M059J (cell line): ENCODE data around the gene CALHM1. TPM values are rescaled to one million over a fixed set of nuclear protein-coding genes. Genes with fewer than 3 reads are reported as not detected.
"Not testable (repeated sequence)": the region's sequence is repeated elsewhere in the genome, so short reads cannot be mapped to it uniquely, and the experiment has no call there.

Source experiments
- DNase-seq: peaks from one replicate; pipeline ENCODE4 v3.0.0-alpha.2; 2012; ENCODE audit warnings: low read depth
- total RNA-seq: library from RNA; depleted of rRNA; stranded (reverse); fragments of >200 nt; shearing (Covaris generic); gene quantifications from 2 replicates; pipeline ENCODE4 v1.2.3, GENCODE V29; 2014

Gene CALHM1
- total RNA-seq, 1 experiment from 2014 or later: not detected

DNA sequence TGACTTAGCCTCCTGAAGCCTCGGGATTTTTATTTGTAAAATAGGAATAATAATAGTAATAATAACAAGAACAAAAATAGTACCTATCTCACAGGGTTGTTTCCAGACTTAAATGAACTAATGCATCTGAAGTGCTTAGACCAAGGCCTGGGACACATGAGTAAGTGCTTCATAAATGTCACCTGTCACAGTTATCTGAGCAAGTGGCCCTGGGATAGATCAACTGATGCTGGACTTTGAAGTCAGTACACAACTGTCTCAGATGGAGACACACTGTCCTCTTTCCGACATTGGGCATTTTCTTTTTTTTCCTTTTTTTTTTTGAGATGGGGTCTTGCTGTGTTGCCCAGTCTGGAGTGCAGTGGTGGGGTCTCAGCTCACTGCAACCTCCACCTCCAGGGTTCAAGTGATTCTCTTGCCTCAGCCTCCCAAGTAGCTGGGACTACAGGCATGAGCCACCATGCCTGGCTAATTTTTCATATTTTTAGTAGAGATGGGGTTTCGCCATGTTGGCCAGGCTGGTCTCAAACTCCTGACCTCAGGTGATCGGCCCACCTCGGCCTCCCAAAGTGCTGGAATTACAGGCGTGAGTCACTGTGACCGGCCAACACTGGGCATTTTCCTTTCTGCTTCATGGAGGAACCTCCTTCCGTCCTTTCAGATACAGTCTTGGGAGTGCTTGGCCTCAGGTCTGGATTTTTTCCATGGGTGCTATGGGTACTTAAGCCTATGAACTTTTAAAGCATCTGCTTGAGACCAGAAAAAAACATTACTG is 28.1 kb upstream of the CALHM1 start:
- DNase-seq: not testable (repeated sequence)

- DNase-seq: peak; percentile 71
Measured at GRCh38 chr10:103481974-103482531, 23.4 kb upstream of the CALHM1 start.

DNA sequence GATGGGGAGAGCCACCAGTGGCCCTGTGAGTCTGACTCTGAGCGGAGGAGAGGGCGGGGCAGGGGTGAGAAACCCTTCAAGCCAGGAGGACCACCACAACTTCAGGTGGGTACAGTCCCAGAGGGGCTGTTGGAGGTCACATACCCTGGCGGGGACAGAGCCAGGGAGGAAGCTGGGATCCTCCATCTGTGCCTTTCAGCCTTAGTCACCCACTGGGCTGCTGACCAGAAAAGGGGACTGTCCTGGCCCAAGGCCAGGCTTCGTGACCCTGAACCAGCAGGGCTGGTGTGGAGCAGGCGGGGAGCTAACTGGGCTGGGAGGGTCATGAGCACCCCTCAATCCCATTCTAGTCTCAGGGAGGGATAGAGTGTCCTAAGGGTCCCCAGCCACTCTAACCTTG is 21.8 kb upstream of the CALHM1 start:
- peak; percentile 62 for DNase-seq

- DNase-seq: peak; percentile 77
Measured at GRCh38 chr10:103479135-103479534, 20.4 kb upstream of the CALHM1 start, which contains the start of gene CALHM3. CALHM3 (minus strand) TSS chr10:103479240; CDS start chr10:103479032, 208 bp downstream.

GRCh38 chr10:103478671-103479070 is 20.0 kb upstream of the CALHM1 start:
- DNase-seq: no peak

- no peak for DNase-seq
Measured at GRCh38 chr10:103476046-103476768, 17.5 kb upstream of the CALHM1 start.

- DNase-seq: no peak
Measured at GRCh38 chr10:103475437-103475836, 16.7 kb upstream of the CALHM1 start.

DNA sequence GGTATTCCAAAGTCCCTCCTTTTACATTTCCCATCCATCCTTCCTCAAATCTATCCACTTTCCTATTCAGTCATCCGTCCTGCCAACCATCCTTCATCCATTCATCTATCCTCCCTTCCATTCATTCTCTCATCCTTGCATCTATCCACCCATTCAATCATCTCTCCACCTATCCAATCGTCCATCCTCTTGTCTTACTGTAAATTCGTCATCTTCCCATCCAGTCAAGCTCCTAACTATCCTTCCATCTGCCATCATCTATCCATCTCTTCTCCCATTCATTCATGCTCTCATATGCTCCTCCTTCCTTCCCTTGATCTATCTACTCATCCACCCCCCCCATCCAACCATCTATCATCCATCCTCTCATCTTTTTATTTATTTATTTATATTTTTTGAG is 15.4 kb upstream of the CALHM1 start:
- DNase-seq: no peak

DNA sequence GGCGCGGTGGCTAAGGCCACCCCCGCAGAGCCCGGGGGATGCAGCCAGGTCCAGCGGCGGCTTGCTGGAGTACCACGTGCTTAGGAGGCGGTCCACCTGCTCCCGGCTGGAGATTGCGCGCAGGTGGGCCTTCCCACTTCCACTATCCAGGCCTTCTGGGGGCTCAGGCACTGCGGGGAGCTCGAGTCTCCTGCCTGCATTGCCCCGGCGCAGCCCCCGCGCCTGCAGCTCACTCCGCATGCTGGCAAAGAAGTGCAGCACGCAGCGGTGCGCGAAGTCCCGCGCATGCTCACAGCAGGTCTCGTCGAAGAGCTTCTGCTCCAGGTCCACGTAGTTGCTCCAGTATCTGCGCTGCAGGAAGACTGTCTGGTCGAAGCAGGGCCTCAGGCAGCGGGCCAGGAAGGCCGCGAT is 14.6 kb upstream of the CALHM1 start:
- DNase-seq: no peak

GRCh38 chr10:103472005-103472404 is 13.3 kb upstream of the CALHM1 start:
- DNase-seq: no peak

DNA sequence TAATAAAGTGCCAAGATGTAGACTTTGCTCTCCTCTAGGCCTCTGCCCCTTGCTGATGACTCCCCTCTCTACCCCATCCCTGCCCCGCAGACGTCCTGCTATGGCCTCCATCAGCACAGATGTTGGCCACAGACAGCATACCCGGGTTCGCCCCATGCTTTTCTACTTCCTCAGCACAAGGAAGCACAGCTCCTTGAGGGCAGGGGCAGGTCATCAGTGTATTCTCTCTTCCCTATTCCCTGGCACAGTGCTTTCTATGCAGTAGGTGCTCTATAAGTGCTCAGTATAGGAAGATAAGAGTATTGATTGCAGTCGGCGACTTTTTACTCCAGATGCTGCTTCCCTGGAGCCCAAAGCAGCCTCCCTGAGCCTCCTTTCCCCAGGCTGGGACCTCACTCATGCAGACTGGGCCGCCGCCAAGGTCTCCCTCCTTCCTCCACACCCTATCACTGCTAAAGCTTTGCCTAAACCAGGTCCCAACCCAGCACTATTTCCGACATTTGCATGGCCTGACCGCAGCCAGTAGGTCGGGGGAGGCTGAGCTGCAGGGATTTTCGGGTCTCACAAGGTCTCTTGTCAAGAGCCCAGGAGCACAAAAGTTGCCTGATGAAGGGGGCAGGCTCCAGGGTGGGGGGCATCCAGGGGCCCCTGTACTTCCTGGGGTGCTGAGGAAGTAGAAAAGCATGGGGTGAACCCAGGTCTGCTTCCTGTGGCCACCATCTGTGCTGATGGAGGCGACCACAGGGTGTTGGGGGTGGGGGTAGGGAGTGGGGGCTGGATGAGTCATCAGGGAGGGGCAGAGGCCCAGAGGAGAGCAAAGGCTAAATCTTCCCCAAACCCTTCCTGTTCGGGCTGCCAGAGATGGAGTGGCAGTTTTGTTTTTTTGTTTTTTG is 12.3 kb upstream of the CALHM1 start:
- no peak for DNase-seq

DNA sequence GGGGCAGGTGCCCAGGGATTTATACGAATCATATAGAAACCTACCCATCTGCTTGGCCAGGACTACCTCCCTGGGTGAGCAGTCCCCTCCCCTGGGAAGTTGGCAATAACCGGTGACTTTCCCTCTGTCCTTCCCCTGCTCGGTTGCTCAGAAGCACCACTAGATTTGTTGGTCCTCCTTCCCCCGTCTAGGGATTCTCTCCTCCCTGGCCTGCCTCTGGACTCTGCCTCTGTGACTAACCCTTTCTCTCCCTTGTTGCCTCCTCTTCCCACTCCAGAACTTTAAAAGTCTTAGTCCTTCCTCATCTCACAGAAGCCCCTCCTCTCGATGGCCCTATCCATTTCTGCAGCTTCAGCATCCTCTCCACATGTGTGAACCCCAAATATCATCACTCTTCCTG is 10.5 kb upstream of the CALHM1 start:
- no peak for DNase-seq

DNA sequence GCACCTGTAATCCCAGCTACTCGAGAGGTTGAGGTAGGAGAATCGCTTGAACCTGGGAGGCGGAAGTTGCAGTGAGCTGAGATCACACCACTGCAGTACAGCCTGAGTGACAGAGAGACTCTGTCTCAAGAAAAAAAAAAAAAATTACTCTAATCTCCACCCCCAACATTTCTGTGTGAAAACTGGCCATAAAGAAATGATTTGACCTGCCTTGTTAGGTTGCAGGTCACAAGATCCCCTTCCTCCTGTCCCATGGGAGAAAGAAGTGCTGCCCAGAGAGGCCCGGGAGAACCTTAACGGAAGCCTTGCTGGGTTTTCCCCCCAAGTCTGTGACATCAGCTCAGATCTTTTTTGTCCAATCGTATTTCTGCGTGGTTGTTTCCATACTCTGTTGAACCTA is 8.7 kb upstream of the CALHM1 start:
- DNase-seq: no peak

DNA sequence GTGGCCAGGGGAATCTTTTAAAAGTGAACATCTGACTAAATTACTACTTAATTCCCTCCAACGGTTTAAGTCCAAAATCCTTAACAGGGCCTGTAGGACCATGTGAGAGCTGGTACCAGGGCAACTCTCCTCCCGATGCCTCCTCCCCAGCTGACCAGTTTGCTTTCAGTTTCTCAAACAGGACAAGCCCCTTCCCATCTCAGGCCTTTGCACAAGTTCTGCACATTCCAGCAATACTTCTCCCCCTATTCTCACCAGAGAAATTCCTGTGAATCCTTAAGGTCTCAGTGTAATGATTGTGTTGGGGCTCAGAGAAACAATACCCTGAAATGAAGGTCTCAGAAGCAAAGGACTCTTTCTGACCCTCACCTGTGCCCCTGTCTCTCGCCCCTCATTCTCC is 8.0 kb upstream of the CALHM1 start:
- DNase-seq: no peak

GRCh38 chr10:103465411-103466179 is 6.9 kb upstream of the CALHM1 start:
- DNase-seq: no peak

GRCh38 chr10:103463499-103463898 is 4.8 kb upstream of the CALHM1 start:
- DNase-seq: no peak

DNA sequence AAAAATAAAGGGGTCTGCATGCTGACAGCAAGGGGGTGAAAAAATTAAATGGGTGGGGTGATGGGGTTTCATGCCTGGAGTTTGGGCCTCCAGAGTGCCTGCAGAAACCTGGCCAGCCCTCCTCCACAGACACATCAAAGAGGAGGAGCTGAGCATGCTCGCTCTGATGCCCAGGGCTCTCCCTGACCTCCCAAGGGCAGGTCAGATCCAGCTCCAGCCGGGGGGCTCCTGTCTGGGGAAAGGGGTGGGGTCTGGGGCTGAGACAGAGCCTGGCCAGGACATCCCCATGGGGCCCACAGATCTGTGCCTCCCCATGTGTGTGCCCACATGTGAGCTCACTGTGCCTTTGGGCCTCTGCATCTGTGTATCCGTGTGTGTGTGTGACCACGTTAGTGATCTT is 915 bp upstream of the CALHM1 start:
- DNase-seq: no peak

DNA sequence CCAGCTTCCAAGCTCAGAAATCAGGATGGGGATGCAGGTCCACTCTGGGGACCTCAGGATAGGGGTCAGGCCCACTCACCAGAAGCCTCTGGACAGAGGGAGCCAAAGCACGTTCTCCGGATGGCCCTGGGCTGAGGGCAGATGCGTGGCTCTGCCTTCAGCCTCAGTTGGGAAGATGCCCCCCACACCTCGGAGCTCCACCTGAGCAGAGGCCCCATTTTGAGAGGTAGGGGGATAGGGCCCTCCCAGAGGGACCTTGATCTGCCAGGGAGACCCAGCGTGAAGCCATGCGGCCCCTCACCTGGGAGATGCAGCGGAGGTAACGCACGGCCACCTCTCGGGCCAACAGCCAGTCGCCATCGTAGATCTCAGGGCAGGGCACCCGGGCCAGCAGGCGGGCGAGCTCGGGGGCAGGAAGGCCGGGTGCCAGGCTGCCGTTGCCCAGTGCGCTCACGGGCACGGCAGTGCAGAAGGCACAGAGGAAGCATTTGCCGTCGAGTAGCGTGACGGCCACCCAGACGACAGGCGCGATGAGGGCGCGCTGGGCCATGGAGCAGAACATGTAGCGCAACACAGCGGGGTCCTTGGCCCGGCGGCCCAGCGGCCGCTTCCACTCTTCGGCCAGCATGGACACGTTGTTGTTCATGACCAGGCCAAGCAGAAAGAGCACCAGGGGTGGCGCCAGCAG is 660 bp downstream of the CALHM1 start:
- no peak for DNase-seq

DNA sequence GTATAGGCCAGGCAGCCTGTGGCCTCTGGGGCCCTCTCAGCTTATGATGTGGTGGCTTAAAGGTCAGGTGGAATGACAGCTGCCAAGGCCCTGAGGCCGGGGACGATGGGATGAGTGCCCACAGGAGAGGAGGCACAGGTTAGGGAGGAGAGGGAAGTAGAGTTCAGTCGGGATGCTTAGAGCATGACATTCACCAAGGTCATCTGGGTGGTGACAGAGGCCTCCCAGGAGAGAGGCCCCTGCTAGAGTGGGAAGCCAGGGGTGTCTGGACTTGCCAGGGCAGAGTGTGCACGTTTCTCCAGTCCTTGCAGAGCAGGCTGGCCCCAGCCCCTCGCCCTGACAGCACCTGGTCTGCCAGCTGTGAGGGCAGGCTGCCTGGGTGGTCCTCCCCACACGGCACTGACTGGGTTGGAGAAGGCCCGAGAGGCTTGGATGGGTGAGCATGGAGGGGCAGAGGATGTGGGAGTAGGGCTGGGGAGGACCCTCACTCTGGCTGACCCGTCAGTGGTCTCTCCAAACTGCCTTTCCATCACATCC is 1.5 kb downstream of the CALHM1 start:
- DNase-seq: no peak

GRCh38 chr10:103456074-103456660 is 2.5 kb downstream of the CALHM1 start:
- no peak for DNase-seq
